Kidney (tissue), 14 donors: ENCODE data around the gene HACD4. TPM values are rescaled to one million over a fixed set of nuclear protein-coding genes. Genes with fewer than 3 reads are reported as not detected.

Experiments
- DNase-seq, 5 donors: peaks; one replicate each; pipeline ENCODE4 v3.0.0-alpha.2; 2013 to 2020
- FAIRE-seq: peaks from 2 replicates; lab custom pipeline; 2012; peaks lifted over from hg19 to GRCh38; lab: Jason Lieb, UNC
- H3K27ac ChIP-seq, 2 donors: one replicate each; pipeline ENCODE4 v1.7.0; 2013; ENCODE audit warnings: low read depth in 2 of 2, low read length in 2 of 2, inconsistent platforms in 1 of 2
- H3K27me3 ChIP-seq: one replicate; pipeline ENCODE4 v1.7.1; 2013; ENCODE audit warnings: low read length, inconsistent platforms; ENCODE audit not compliant: control insufficient read depth, insufficient read depth
- H3K36me3 ChIP-seq, 3 donors: one replicate each; pipeline versions ENCODE4 v1.7.0 to v1.7.1; 2013; ENCODE audit warnings: low read length in 3 of 3, control low read depth in 1 of 3, inconsistent platforms in 1 of 3; ENCODE audit not compliant: insufficient read depth in 3 of 3, control insufficient read depth in 2 of 3
- H3K4me1 ChIP-seq, 3 donors: one replicate each; pipeline versions ENCODE4 v1.7.0 to v1.7.1; 2013; ENCODE audit warnings: low read length in 3 of 3, inconsistent platforms in 1 of 3, low read depth in 1 of 3; ENCODE audit not compliant: control insufficient read depth in 2 of 3, insufficient read depth in 2 of 3
- H3K4me3 ChIP-seq, 3 donors: one replicate each; pipeline versions ENCODE4 v1.7.0 to v1.8.1; 2013; ENCODE audit warnings: low read length in 3 of 3, control low read depth in 1 of 3, inconsistent platforms in 1 of 3
- H3K9ac ChIP-seq, 3 donors: one replicate each; pipeline versions ENCODE4 v1.7.0 to v1.7.1; 2013; ENCODE audit warnings: low read length in 3 of 3, control low read depth in 1 of 3, inconsistent platforms in 1 of 3
- H3K9me3 ChIP-seq, 3 donors: one replicate each; pipeline versions ENCODE4 v1.7.0 to v1.7.1; 2013; ENCODE audit warnings: low read length in 3 of 3, control low read depth in 1 of 3, inconsistent platforms in 1 of 3; ENCODE audit not compliant: control insufficient read depth in 2 of 3, insufficient read depth in 1 of 3
- CTCF ChIP-seq: IDR thresholded peaks from 3 replicates; pipeline ENCODE4 v1.5.1; 2012; ENCODE audit warnings: mild to moderate bottlenecking, moderate library complexity, borderline replicate concordance; ENCODE audit not compliant: insufficient read depth; ENCODE audit errors: extremely low read depth
- intact Hi-C: fragments of 100-400 bp; cut with DNase I; formaldehyde crosslinking; loops from one replicate; pipeline ENCODE4 v1.11.1; 2022
- polyA plus RNA-seq: library from polyadenylated mRNA; stranded (reverse); fragments of 350-450 nt; fragmentation: Illumina TruSeq; extraction: RNeasy Lipid Tissue Mini Kit (QIAGEN cat#74804); gene quantifications from one replicate; pipeline ENCODE4 v1.2.3, GENCODE V29; 2014; ENCODE audit warnings: low read depth, low replicate concordance; ENCODE audit not compliant: insufficient read depth
- total RNA-seq: library from RNA; stranded (reverse); fragmentation: NEBNext Ultra II Directional; extraction: Animal tissue kit (Norgen Biotek cat#: 25700); gene quantifications from one replicate; pipeline ENCODE4 v1.2.1, GENCODE V29; 2021
- donor health status: control.
- donor health status: control.
- donor health status: control.
- donor health status: control.
- donor health status: control.
- donor health status: DM: yes; HTN: yes; CAD: no.
- donor health status: Normal renal cell carcinoma (clear cell type).

Gene HACD4
- total and polyA plus RNA-seq, 2 donors from 2014 or later: 1.3 to 2.9 TPM

- H3K4me3 ChIP-seq: no peak overlapping the region
- H3K36me3 ChIP-seq: no peaks in the 10 kb centered on the region
- H3K9me3 ChIP-seq: peaks cover 0 to 2% (median 0%) of the 10 kb centered on the region in 3 donors
- DNase-seq: peak in 1 of 5 donors; percentile 4
- H3K27me3 ChIP-seq: no peaks in the 10 kb centered on the region
- no peak overlapping the region for H3K9ac ChIP-seq
- no peak overlapping the region for H3K27ac ChIP-seq
- no peak for TF ChIP-seq CTCF
- intact Hi-C loops: no loop called here
- no peak for FAIRE-seq
- H3K4me1 ChIP-seq: no peaks in the 10 kb centered on the region
Measured at GRCh38 chr9:21060919-21061561, 29.6 kb upstream of the HACD4 start.

- no peaks in the 10 kb centered on the region for H3K36me3 ChIP-seq
- H3K9ac ChIP-seq: no peak overlapping the region
- FAIRE-seq (no peak), DNase-seq (no peak)
- no peak overlapping the region for H3K27ac ChIP-seq
- intact Hi-C loops: no loop called here
- no peak overlapping the region for H3K4me3 ChIP-seq
- H3K27me3 ChIP-seq: no peaks in the 10 kb centered on the region
- H3K4me1 ChIP-seq: no peaks in the 10 kb centered on the region
- H3K9me3 ChIP-seq: peaks cover 0 to 2% (median 0%) of the 10 kb centered on the region in 3 donors
- TF ChIP-seq CTCF: no peak
Measured at GRCh38 chr9:21056931-21057330, 25.5 kb upstream of the HACD4 start.

GRCh38 chr9:21053851-21054250 is 22.4 kb upstream of the HACD4 start:
- H3K4me1 ChIP-seq: no peaks in the 10 kb centered on the region
- DNase-seq: no peak
- H3K36me3 ChIP-seq: no peaks in the 10 kb centered on the region
- H3K27ac ChIP-seq: no peak overlapping the region
- H3K4me3 ChIP-seq: no peak overlapping the region
- no peak for TF ChIP-seq CTCF
- peaks cover 0 to 2% (median 0%) of the 10 kb centered on the region in 3 donors for H3K9me3 ChIP-seq
- no peak overlapping the region for H3K9ac ChIP-seq
- intact Hi-C loops: no loop called here
- FAIRE-seq: no peak
- H3K27me3 ChIP-seq: no peaks in the 10 kb centered on the region

- intact Hi-C loops: no loop called here
- no peak overlapping the region for H3K9ac ChIP-seq
- FAIRE-seq: no peak
- no peaks in the 10 kb centered on the region for H3K36me3 ChIP-seq
- TF ChIP-seq CTCF: no peak
- H3K27me3 ChIP-seq: no peaks in the 10 kb centered on the region
- H3K9me3 ChIP-seq: no peaks in the 10 kb centered on the region
- no peak overlapping the region for H3K27ac ChIP-seq
- no peak overlapping the region for H3K4me3 ChIP-seq
- no peaks in the 10 kb centered on the region for H3K4me1 ChIP-seq
- DNase-seq: no peak
Measured at GRCh38 chr9:21047281-21047691, 15.8 kb upstream of the HACD4 start.
